HG03175 (cell line): ENCODE results near the gene EVL.

ENCODE experiments used
- ATAC-seq: cut with Tn5 transposase; IDR thresholded peaks from one replicate; pipeline ENCODE4 v1.9.1; 2021; ENCODE audit warnings: mild to moderate bottlenecking, moderate library complexity; ENCODE audit not compliant: unreplicated experiment

EVL gene

DNA sequence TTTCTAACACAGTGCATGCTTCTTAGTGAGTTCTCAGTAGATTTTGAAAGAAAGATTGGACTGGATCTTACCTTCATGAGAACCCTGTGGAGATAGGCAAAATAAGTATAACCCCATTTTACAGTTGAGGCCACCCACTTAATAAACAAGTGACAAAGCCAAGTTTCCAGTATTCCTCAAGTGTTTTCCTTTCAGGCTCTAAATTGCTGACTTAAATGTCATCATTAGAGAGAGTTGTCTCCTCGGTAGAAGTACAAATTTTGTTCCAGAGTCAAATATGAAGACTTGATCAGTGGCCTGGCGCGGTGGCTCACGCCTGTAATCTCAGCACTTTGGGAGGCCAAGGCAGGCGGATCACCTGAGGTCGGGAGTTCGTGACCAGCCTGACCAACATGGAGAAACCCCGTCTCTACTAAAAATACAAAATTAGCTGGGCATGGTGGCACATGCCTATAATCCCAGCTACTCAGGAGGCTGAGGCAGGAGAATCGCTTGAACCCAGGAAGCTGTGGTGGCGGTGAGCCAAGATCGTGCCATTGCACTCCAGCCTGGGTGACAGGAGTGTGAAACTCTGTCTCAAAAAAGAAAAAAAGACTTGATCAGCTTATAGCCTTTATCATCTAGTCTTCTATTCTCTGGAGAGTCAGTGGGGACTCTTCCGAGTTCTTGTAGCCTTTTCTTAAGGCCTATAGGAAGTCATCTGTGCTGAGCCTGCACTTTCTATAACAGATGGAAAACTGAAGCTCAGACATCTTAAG lies 708 bp upstream of the EVL start:
- peak; percentile 4 for ATAC-seq

DNA sequence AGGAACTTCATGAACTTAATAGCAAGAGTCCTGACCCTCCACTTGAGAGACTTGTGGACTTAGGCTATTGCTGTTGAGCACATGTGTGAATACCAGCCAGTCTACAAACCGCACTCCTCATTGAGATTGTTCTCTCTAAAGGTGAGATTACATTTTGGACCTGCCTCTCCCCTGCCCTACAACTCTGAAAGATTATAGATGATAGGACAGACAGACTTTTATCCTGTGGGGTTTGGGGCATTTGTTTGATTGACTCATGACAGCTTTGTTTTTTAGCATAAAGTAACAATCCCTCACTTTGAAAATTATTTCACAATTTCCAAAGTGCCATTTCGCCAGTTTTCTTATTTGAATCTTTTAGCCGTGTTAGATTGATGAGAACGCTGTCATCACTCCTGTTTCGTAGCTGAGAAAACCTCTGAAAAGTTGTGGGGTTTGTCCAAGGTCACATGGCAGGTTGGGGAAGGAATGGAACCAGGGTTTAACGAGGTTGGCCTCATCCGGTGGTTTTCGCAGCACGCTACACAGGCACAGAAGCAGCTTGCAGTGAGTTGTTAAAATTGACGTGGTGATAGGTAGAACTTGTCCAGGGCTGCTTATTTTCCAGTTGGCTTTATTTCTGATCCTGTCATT lies 836 bp downstream of the EVL start:
- ATAC-seq: peak; percentile 35

DNA sequence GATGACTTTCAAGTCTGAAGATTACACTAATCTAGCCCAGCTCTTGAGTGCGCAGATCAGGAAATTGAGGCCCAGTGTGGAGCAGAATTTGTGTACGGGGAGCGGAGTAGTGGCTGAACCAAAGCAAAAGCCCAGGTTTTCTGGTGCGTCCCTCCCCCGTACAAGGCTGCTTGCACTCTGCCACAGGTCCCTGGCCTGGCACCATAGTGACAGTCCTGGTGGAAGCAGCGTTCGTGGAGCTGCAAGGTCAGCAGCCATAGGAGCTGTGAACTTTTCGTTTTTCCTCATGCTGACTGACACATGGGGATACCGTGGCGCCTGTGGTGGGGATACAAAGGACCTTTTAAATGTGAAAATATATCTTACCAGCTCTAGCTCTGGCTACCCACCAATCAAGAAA lies 1.7 kb downstream of the EVL start:
- ATAC-seq: no peak

DNA sequence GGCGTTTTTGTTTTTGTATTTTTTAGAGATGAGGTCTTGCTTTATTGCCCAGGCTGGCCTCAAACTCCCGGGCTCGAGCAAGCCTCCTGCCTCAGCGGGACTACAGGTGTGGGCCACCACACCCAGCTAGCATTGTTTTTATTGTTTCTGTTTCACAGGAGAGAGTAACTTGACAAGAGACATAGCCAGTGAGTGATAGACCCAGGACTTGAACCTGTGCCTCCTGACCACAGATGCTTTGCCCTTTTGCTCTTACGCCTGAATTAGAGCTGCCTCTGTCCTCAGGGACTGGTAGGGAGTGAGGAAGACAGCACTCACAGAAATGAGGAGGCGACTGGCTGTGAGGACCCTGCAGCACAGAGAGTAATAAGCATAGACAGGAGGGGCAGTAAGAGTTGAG lies 2.3 kb downstream of the EVL start:
- ATAC-seq: no peak

DNA sequence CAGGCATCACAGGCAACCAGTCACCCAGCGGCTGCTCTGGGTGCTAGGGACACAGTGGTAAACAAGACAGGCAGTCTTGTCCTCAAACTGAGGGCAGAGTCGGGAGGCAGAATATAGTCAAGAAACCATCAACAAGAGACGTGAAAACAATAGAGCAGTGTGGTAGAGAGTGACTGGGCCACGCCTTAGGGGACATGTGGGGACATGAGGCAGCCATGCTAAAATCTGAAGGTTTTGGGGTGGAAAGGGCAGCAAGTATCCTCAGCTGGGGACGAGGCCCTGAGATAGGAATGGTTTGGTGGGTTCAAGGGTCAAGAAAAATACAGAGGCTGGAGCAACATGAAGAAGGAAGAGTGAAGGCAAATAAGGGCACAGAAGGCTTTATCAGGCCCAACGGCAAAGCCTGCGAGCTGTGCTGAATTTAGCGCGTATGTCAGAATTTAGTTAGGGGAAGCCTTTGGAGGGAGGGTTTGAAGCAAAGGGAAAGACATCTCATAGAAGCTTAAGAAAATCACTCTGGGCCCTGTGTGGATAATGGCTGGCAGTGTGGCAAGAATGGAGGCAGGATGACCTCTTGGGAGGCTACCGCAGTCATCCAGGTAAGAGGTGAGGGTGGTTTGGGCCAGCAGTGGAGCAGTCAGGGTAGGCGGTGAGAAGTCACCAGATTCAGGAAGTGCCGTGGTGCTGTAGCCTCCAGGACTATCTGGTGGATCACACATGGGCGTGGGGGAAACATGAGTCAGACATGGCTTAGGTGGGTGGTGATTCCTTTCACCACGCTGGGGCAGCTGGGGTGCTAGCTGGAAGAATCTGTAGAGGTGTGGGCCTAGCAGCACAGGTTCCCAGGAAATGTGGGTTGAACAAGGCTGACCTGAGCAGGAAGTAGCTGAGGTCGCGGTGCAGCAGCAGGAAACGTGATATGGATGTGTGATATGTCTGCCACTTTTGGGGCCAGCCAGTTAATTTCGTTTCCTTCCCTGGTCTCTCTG lies 3.0 kb downstream of the EVL start:
- peak; percentile 38 for ATAC-seq

DNA sequence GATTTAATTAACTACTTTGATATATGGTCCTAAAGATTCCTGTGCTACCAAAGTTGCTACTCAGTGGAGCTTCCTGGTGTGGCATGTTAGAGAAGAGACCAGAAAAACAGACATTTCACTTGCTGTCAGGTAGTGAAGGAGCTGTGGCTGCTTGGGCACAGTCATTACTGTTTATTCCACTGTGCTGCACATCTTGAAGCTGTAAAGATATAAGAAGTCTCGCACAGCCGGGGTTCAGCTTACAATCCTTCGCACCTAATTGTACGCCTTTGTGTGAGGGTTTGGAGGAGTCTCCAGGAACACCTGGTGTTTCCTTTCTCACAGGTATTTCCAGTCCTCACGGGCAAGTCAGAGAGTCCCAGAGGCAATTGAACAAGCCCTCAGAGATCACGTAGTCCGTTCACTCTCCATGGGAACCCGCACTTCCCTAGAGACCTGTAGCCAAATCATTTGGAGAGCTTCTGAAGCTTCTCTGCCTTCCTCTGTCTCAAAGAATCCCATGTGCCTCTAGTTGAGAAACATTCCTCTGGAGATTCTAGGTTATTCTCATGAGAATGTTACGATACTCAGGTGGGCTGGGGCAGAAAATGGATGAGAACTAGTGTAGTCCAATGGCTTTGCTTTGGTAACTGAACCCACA lies 4.1 kb downstream of the EVL start:
- ATAC-seq: no peak

DNA sequence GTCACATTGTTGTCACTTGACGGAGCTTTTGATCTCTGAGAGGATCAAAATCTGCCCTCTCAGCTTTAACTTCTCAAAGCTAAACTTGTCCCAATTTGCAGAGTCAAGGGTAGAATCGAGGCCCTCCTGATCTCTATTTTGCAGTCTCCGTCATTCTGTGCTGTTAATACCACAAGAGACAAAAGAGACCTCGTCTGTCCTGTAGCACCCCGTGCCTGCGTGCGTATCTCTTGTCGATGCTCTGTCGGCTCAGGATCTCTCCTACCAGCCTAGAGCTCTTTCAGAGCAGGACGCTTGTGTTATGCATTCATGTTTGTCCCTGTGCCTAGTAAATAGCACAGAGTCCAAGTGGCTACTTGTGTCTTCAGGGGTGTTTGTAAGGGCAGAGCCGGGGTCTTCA lies 5.1 kb downstream of the EVL start:
- ATAC-seq: no peak

DNA sequence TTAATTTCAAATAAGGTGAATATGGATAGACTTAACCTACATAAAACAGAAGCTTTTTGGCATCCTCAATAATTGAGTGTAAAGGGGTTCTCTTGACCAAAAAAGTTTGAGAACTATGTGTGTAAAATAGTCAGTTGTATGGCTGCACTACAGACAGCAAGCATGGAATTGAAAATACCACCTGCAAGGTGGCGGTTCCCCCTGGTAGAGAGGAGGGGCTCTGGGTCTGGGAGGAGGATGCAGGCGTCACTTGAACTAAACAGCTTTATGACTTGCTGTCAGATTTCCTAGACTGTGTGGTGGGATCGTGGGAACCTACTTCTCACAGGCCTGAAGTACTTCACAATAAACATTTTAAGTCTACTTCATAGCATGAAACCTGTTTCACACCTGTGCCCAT lies 6.3 kb downstream of the EVL start:
- ATAC-seq: no peak

DNA sequence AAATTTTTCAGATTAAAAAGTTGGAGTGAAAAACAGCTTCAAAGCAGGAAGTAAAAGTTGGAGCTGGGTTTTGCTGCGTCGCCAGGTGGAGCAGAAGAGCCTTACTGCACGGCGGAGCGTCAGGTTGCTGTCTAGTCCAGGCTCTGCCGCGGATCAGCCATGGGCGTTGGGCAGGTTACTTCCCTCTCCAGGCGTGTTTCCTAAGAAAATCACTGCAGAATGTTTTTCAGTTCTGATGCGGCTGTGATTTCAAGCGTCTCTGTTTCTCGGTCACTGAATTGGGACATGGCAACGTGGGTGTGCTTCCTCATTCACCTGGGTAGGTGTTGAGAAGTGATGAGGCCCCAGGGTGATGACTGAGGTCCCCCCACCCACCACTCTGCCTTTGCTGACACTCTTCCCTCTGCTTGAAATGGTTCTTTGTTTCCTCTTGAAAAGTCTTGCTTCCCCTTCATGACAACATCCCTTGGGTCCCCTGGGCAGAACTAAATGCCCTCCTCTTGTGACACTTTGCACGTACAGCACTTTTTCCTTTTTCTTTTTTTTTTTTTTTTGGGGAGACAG lies 7.6 kb downstream of the EVL start:
- ATAC-seq: no peak

DNA sequence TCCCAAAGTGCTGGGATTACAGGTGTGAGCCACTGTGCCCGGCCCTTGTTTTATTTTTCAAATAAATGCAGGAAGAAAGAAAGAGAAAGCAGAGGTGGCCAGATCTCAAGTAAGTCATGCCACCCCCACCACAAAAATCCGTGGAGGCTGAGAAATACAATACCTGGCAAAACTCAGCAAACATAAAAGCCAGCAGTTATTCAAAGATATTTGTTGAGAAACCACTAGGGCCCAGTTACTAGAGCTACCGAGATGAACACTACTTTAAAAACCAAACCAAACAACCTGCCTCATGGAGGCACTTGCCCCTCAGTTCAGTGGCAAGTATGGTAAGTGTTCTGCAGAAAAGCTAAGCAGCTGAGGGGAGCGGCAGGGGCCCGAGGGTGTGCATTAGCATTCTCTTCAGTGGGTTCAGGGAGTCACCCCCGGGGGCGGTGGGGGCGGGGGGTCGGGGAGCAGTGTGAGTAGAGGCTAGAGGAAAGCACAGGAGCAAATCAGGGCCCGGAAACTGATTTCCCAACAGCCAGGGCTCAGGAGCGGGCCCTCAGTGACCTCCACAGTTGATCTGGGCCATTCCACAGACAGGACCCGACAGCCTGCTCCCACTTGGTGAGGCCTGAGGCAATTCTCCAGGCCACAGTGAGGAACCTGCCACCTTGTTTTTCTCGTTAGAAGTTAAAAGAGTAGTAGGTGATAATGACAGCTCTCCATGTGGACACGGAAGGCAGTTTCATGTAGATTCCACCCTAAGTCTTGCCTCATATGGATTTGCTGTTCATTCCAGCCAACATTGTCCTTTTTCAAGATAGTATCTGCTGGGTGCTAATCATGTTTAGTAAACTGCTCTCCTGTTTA lies 8.6 kb downstream of the EVL start:
- ATAC-seq: no peak

DNA sequence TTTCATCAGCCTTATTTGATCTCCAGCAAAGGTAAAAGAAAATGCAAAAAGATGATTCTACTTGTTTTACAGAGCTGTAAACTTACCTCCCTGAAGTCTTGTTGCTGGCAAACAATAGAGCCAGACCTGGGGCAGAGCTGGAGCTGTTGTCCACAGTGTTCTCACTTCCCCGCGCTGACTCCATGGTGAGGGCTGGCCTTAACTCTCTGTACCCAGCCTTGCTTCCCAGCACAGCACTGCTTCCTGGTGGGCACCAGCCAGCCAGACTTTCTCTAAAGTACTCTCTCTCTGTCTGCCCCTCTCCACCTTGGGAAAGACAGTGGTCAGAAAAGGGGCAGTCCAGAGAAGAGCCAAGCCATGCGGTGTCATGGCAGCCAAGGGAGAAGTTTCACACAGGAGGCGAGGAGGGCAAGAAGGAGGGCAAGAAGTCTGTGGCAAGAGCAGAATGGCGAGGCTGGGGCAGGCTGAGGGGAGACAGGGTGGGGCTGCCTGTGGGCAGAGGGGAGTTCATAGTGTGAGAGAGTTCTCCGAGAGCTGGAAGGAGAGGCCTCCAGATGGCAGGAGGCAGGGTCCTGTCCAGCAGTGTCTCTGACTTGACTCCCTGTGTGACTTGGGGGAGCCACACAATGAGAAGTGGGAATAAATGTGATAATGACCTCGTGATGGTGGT lies 9.3 kb downstream of the EVL start:
- ATAC-seq: no peak

DNA sequence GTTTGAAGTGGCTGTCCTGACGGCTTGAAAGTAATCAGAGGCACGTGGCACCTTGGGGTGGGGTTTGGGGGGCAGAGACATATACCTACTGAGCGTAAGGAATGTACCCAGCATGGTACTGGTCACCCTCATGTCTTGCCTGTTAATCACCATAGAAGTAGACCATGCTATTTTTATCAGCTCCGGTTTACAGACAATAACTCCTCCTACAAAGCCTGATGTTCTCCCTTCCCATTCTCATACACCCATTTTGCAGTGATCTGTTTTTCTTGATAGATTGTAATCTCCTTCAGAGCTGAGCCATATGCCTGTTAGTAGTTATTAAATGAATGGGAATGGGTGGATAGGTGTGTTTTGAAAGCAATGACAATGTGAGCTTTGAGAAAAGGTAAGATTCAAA lies 10.5 kb downstream of the EVL start:
- no peak for ATAC-seq

DNA sequence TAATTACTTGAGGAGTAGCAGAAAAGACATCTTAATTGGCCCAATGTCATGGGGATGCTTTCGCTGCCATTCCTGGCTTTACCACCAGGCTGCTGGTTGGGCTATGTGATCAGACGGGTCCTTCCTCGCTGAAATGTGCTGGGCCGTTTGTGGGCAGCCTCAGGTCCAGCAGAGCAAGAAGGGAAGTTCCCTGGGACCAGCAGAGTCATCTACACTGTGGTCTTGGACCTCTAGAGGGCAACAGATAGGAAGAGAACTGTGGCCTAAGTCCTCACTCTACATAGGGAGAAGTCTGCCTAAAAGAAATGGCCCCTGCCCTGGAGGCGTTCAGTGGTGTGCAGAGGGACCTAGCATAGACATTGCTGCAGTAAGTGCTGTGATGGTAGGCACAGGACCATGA lies 10.9 kb downstream of the EVL start:
- no peak for ATAC-seq

DNA sequence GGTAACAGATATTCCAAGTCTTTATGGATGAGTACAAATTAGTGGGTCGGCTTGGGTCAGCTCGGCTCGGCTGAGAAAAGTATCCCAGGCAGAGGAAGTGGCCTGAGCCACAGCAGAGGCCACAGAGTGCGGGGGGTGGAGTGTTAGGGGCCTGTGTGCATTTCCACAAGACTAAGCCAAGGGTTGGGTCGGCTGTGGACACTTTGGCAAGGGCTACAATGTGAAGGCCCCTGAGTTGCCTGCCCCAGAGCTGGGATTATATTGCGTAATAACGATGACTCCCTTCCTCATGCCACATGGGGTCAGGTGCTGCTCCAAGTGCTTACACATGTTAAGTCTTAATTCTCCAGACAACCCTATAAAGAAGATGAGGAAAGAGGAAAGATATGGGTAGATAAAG lies 11.4 kb downstream of the EVL start:
- no peak for ATAC-seq

DNA sequence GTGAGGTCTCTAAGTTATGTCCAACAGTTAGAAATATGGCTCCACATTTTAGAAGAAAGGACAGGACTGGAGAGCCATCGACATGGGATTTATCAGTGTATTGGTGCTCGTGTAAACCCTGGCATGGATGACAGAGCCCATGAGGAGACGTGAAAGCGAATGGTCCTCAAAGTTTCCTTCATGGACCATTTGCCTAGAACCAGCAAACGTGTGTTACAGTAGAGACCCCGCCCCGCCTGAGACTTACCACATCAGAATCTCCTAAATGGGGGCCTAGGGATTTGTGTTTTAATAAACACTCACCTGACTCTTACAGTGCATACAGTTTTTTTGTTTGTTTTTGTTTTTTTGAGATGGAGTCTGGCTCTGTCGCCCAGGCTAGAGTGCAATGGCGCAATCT lies 12.2 kb downstream of the EVL start:
- ATAC-seq: no peak

DNA sequence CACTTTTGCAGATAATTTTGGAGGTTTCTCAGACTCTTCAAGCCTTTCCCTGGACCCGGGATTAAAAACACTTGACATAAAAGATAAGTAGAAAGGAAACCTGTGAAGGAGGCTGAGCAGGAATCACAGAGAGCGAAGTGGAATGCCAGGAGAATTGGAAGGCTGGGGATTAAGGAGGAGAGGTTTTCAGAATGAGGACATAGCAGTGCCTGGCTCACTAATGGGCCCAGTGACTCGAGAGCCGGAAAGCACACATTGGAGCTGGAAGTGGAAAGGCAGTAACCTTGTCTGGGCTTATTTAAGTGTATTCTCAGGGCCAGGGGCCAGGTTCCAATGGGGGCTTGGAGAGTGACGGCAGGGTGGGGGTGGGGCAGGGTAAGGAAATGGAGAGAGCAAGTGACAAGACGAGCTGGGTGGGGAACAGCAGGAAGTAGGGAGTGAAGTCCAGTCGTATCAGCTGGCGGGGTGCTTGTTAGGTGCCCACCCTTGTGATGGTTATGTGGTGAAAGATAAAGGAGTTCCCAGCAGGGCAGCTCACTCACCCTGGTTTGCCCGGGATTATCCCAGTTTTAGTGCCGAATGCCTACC lies 13.1 kb downstream of the EVL start:
- no peak for ATAC-seq

DNA sequence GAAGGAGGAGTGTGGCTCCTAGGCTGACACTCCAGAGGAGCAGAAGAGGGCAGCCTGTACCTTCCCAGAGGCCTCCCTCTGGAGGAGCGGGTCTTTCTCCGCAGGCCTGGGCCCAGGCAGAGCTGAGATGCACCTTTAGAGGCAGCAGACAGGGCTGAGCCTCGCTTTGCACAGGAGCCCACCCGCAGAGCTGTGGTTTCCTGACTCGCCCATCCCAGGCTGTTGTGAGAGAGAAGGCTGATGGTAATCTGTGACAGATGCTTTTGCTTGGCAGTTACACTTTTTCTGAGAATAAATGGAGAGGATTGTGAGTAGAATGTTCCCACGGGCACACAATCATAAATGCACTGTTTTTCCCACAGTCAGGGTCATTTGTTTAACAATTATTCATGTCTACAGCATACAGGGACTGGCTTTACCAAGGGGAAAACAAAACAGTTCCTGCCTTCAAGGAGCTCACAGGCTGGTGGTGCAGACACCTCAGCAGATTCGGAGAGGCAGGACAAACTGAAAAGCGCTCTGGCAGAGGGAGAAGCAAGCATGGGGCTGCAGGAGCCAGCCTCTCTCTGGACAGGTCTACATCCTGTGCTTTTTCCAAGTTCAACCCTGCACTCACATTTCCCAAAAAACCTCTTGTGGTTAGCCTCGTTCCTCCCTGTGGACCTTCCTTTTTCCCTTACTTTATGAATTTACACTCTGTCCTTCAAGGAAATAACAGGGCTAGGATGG lies 13.9 kb downstream of the EVL start:
- ATAC-seq: no peak

DNA sequence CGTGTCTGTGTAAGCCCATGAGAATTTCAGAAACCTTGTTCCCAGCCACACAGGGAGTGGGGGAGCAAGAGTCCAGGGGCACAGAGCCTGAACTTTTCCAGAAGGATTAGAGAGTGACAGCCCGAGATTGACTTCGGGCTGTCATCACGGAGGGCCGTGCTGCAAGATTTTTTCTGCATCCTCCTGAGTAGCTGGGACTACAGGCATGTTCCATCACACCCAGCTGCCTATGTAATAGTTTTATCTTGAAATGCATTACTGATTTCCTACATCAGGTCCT lies 14.4 kb downstream of the EVL start:
- no peak for ATAC-seq

DNA sequence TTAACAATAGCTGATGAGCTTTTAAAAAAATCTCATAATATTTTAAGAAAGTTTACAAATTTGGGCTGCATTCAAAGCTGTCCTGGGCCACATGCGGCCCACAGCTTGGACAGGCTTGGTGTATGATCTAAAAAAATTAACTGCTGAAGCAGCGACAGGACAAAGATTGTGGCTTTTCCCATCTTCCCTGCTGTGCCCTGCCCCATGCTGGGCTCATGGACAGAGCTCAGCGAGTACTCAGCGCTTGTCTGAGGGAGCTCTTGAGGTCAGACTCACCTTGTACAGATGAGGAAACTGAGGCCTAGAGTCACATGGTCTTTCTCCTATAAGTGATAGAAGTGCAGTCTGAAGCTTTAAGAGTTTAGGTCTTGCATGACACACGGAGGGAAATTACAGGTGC lies 15.0 kb downstream of the EVL start:
- ATAC-seq: no peak
